ENCODE measurements around the gene AVEN. TPM values are rescaled to one million over a fixed set of nuclear protein-coding genes. Genes with fewer than 3 reads are reported as not detected.
"Not testable (repeated sequence)": the region's sequence is repeated elsewhere in the genome, so short reads cannot be mapped to it uniquely, and the experiment has no call there.

Gene AVEN
- total RNA-seq, 1 donor from 2014 or later = 17.3 TPM

- Histone ChIP-seq H3K9me3 (no peaks in the 10 kb centered on the region), H3K27me3 (no peaks in the 10 kb centered on the region), H3K4me1 (no peaks in the 10 kb centered on the region), H3K36me3 (no peaks in the 10 kb centered on the region), H3K27ac (no peak overlapping the region), H3K4me3 (no peak overlapping the region)
- DNase-seq (ENCODE audit: low spot score in 2 of 2) = no peak
- intact Hi-C loops (cut with DNase I) = no loop called here
- no peak for TF ChIP-seq CTCF (IDR thresholded peaks at IDR 0.05)
Observed at GRCh38 chr15:34019369-34019990, 19.5 kb downstream of the AVEN start.

GRCh38 chr15:34018738-34019137, 20.3 kb downstream of the AVEN start:
- H3K27me3 ChIP-seq; H3K4me1 ChIP-seq; H3K36me3 ChIP-seq; intact Hi-C loops (cut with DNase I); H3K4me3 ChIP-seq; DNase-seq (ENCODE audit: low spot score in 2 of 2); H3K9me3 ChIP-seq; H3K27ac ChIP-seq: not testable (repeated sequence)

GRCh38 chr15:34018021-34018645, 20.9 kb downstream of the AVEN start:
- Histone ChIP-seq H3K27me3 (no peaks in the 10 kb centered on the region), H3K27ac (no peak overlapping the region), H3K4me1 (no peaks in the 10 kb centered on the region), H3K36me3 (no peaks in the 10 kb centered on the region), H3K9me3 (no peaks in the 10 kb centered on the region), H3K4me3 (no peak overlapping the region)
- TF ChIP-seq CTCF (IDR thresholded peaks at IDR 0.05) = no peak
- DNase-seq (ENCODE audit: low spot score in 2 of 2) = no peak
- intact Hi-C loops (cut with DNase I) = no loop called here

GRCh38 chr15:34014556-34014955, 24.4 kb downstream of the AVEN start:
- no peaks in the 10 kb centered on the region for H3K27me3 ChIP-seq
- no peaks in the 10 kb centered on the region for H3K36me3 ChIP-seq
- no peak for DNase-seq (ENCODE audit: low spot score in 2 of 2)
- H3K27ac ChIP-seq = no peak overlapping the region
- H3K4me1 ChIP-seq = no peaks in the 10 kb centered on the region
- H3K4me3 ChIP-seq = no peak overlapping the region
- TF ChIP-seq CTCF (IDR thresholded peaks at IDR 0.05) = no peak
- H3K9me3 ChIP-seq = no peaks in the 10 kb centered on the region
- intact Hi-C loops (cut with DNase I) = no loop called here

GRCh38 chr15:34013746-34014145, 25.3 kb downstream of the AVEN start:
- intact Hi-C loops (cut with DNase I) = no loop called here
- no peaks in the 10 kb centered on the region for H3K36me3 ChIP-seq

More at GRCh38 chr15:34013746-34014145, 25.3 kb downstream of the AVEN start:
- no peak overlapping the region for H3K27ac ChIP-seq
- H3K4me1 ChIP-seq = no peaks in the 10 kb centered on the region
- no peak overlapping the region for H3K4me3 ChIP-seq
- no peak for DNase-seq (ENCODE audit: low spot score in 2 of 2)
- no peaks in the 10 kb centered on the region for H3K9me3 ChIP-seq
- TF ChIP-seq CTCF (IDR thresholded peaks at IDR 0.05) = no peak
- H3K27me3 ChIP-seq = no peaks in the 10 kb centered on the region
